Measurements from ENCODE around the gene LOC128125822.
A peak's percentile ranks its signal among the peaks of the same experiment; 100 is the strongest.
"Not testable (repeated sequence)": the region's sequence is repeated elsewhere in the genome, so short reads cannot be mapped to it uniquely, and the experiment has no call there.

Gene LOC128125822

DNA sequence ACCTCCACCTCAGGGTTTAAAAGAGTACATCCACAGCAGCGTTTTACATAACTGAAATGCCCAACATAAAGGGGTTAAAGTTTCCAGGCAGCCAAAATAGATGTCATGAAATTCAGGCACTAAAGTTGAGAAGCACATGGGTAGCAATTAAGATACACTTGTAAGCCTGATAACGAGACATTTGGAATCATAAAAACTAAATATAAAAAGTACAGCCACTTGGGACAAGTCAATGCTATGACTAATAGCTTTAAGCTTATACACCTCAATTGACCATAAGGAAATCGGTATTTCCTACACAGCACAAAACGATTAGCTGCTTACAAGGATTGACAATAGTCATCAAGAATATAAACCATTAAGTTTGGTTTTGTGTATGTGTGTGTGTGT, 11.8 kb downstream of the LOC128125822 start:
- no peak for DNase-seq

DNA sequence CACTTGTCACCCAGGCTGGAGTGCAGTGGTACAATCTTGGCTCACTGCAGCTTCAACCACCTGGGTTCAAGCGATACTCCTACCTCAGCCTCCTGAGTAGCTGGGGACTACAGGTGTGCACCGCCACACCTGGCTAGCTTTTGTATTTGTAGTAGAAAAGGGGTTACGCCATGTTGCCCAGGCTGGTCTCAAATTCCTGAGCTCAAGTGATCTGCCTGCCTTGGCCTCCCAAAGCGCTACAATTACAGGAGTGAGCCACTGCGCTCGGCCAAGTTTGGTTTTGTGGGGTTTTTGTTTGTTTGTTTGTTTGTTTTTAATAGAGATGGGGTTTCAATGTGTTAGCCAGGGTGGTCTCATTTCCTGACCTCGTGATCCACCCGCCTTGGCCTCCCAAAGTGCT, 12.3 kb downstream of the LOC128125822 start:
- DNase-seq: no peak

DNA sequence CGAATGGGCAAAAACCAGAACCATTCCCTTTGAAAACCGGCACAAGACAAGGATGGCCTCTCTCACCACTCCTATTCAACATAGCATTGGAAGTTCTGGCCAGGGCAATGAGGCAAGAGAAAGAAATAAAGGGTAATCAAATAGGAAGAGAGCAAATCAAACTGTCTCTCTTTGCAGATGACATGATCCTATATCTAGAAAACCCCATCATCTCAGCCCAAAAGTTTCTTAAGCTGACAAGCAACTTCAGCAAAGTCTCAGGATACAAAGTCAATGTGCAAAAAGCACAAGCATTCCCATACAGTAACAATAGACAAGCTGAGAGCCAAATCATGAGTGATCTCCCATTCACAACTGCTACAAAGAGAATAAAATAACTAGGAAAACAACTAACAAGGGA, 13.4 kb downstream of the LOC128125822 start:
- not testable (repeated sequence) for DNase-seq

DNA sequence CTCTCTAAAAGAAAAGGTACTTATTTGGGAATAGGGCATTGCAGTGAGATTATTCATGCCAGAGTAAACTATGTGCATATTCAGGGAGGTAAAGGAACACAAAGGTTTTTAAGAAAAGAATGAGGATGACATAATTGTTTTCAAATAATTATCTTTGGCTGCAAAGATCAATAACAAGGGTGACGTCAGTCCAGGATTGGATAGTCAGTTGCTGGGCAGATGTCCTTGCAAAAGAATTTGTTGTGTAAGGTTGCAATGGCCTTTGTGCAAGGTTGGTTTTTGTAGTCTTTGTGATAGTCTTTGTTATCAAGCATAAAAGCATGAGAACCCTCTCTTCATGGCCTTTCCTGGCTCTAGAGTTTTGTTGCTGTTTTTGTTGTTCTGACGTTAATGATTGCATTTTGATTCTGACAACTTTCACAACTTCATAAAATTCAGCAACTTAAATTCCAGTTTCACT, 17.7 kb downstream of the LOC128125822 start:
- no peak for DNase-seq

DNA sequence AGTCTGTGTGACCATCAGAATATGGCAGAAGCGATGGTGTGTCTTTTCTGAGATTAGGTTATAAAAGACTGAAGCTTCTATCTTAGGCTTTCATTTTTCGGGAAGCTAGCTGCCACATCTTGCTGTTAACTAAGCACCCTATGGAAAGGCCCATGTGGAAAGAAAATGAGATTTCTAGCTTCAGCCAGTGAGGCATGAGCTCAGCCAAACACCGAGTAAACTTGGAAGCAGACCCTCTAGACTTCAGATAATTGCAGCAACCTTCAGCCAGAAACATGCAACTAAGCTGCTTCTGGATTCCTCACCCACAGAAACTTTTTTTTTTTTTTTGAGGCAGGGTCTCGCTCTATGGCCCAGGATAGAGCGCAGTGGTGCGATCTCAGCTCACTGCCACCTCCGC, 20.6 kb downstream of the LOC128125822 start:
- DNase-seq: no peak

DNA sequence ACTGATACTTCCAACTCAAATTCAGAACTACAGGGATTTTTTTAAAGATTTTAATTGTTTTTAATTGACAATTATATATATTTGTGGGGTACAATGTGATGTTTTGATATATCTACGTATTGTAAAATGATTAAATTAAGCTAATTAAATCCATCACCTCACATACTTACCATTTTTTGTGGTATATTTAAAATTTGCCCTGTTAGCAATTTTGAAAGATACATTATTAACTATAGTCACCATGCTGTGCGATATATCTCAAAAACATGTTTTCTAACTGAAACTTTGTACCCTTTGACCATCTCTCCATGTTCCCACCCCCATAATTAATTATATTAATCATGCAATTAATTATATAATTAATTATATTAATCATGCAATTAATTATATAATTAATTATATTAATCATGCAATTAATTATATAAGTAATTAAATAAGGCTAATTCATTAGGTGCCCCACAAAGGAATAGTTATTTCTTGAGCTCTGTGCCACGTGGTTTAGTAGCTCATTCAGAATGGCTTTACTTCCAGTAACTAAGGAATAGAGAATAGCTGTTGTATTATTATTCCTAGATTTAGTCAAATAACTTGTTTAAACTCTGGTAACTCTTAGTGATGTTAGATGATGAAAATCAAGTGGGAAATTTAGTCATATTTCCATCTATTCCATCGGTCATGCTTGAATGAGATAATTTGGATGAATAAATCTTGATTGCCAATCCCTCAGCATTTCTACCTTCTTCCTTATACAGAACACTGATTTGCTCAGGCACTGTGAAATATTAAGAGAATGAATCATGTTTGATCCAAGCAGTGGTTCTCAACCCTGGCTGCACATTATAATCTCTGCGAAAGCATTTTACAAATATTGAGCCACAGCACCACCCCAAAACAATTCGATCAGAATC, 25.1 kb downstream of the LOC128125822 start:
- DNase-seq: no peak

DNA sequence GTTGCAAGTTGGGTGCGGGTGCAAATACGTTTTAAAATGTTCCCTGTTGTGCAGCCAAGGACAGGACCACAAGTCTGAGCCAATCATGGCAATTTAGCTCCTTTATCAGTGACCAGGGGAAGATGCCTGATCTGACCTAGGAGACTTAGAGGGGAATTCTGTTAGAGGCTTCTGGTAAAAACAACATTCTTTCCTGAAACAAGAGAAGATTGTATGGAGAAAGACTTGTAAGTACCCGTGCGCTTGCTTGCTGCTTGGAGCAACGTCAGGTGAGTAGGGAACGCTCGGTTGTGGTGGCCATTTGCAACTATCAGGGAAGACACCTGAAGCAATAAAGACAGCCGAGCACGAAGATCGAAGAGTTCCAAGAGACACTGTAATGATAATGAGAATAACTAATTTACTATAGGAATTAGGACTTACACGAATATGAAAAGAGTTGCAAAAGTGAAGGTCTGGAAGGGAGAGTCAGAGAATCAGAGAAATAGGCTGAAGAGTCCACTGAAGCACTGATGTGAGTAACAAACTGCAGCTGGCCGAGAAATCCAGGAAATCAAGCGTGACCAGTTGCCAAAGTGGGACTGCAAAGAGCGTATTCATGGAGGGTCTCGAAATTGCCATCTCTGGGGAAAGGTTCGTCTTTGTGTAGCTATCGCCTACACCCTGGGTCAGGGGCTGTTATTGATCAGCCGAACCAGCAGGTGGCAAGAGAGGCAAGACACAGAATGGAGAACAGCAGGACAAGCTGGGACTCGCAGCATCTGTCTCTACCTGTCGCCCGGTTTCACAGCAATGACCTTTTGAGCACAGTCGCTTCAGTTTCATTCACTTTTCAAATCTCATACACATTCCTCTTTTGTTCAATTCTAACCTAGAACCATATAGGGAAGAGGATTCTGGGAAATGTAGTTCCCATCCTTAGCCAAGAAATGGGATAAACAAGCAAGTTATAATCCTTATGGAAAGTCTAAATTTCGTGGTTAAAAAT, 26.1 kb downstream of the LOC128125822 start:
- DNase-seq: peak; percentile 83

DNA sequence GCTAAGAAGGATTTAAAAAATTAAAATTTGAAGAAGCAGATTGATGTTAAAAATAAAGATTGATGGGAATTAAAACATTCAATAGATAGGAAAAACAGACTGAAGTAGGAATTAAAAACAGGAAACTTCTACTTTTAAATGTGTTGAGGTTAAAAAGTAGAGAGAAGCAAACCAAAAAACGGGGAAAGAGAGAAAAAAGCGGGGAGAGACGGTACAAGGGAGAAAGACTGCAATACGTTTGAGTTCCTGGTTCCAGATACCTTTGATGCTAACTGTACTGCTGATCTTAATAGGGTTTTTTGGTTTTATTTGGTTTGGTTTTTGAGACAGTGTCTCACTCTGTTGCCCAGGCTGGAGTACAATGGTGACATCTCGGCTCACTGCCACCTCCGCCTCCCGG, 27.0 kb downstream of the LOC128125822 start:
- DNase-seq: no peak

DNA sequence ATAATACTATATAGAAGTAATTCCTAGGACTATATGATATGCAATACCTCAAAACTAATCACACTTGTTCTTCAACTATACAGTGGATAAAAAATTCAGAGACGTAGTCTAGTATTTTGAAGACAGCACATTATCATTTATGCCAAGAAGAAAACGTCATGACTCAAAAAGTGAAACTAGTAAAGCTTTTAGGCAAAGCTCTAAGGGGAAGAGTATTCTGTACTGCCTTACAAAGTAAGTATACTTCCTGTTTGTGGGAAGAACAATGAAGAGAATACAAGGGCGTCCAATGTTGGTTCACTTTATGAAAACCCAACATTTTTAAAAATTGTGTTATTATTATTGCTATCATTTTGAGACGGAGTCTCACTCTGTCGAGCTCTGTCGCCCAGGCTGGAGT, 27.9 kb downstream of the LOC128125822 start:
- DNase-seq: no peak

DNA sequence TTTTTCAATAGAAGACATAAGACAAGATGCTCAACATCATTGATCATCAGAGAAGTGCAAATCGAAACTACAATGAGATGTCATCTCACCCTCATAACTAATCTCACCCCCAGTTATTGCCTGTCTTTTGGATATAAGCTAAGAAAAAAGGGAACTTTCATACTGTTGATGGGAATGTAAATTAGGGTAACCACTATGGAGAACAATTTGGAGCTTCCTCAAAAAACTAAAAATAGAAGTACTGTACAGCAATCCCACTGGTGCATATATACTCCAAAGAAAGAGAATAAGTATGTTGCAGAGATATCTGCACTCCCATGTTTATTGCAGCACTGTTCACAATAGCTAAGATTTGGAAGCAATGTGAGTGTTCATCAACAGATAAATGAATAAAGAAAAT, 37.0 kb downstream of the LOC128125822 start:
- DNase-seq: no peak

DNA sequence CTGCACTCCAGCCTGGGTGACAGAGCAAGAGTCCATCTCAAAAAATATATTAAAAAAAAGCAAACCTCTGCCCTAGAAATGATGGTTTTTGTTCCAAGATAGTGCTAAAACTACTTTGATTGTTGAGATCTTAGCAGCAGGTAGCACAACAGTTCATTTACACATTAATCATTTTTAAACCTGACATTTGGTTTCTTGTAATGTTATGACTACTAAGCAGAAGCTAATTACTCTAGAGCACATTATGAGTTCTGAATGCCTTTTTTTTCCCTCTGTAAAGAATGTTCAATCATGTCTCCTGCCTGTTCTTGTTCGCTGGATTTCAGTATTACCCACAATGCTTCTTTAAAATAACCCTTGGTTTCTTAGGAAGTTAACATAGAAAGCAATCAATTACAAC, 38.7 kb downstream of the LOC128125822 start:
- DNase-seq: no peak

DNA sequence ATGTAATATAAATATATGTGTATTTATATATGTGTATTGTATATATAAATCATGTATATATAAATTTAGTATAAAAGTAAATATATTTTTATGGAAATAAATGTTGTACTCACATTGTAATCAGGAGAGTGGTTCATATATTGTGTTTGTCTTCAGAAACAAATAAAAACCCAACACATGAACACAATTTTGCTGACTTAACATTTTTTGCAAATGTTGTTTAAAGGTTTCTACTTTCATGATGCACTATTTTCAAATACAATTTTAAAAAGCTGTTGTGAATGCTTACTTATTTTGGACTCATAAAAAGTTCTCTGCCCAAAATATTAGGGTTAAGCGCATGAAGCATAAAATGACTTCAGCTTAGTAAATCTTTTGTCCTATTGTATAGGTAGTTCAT, 39.3 kb downstream of the LOC128125822 start:
- no peak for DNase-seq

DNA sequence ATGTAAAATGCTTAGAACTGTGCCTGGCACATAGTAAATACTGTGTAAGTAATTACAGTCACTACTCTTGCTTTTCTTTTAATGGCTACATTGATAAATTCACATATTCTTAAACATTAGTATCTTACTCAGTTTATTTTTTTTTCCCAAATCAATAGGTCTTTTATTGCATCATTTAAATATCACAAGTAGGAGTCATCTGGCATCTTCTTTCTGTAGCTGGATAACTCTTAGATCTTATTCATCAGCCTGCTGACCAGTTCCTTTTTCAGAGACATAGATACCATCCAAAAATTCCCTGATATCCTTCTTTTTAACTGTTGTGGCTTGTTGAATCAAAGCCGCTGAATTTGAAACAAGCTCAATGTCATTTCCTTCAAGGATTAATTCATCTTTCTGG, 43.3 kb downstream of the LOC128125822 start:
- no peak for DNase-seq
